Stimulated activated CD4-positive, alpha-beta T cell treated with anti-CD3 and anti-CD28 coated beads, TNF-alpha, amount 100 ng/mL, for 1 hour (primary cell): ENCODE data around the gene SIX4.
"Not testable (repeated sequence)": the region's sequence is repeated elsewhere in the genome, so short reads cannot be mapped to it uniquely, and the experiment has no call there.

Experiments used
- DNase-seq, 3 donors: peaks; one replicate each; pipeline ENCODE4 v3.0.0-alpha.2; 2020; ENCODE audit warnings: low read depth in 3 of 3, low spot score in 1 of 3

Gene SIX4

GRCh38 chr14:60723907-60724618, at the start of gene SIX4:
TSS of gene SIX4 (minus strand) at chr14:60724351. CDS start at chr14:60724074, 277 bp downstream.
- no peak for DNase-seq

GRCh38 chr14:60773558-60773957, 49.4 kb upstream of the SIX4 start:
- DNase-seq: no peak

- DNase-seq: no peak
Observed at GRCh38 chr14:60771117-60771516, 47.0 kb upstream of the SIX4 start.

- no peak for DNase-seq
Observed at GRCh38 chr14:60768602-60769001, 44.5 kb upstream of the SIX4 start.

- no peak for DNase-seq
Observed at GRCh38 chr14:60760644-60761364, 36.7 kb upstream of the SIX4 start.

- no peak for DNase-seq
Observed at GRCh38 chr14:60760209-60760608, 36.1 kb upstream of the SIX4 start.

GRCh38 chr14:60758885-60759284, 34.7 kb upstream of the SIX4 start:
- no peak for DNase-seq

GRCh38 chr14:60757567-60758002, 33.4 kb upstream of the SIX4 start:
- DNase-seq: no peak

GRCh38 chr14:60756847-60757246, 32.7 kb upstream of the SIX4 start:
- DNase-seq: no peak

GRCh38 chr14:60753264-60754119, 29.3 kb upstream of the SIX4 start:
- DNase-seq: peak in 1 of 3 donors; percentile 10

GRCh38 chr14:60744566-60744965, 20.4 kb upstream of the SIX4 start:
- DNase-seq: no peak

GRCh38 chr14:60738843-60739508, 14.8 kb upstream of the SIX4 start:
- no peak for DNase-seq

- DNase-seq: no peak
Observed at GRCh38 chr14:60736494-60736893, 12.3 kb upstream of the SIX4 start.

- DNase-seq: no peak
Observed at GRCh38 chr14:60735416-60735815, 11.3 kb upstream of the SIX4 start.

- peak; percentile 30 to 77 (median 51) for DNase-seq
Observed at GRCh38 chr14:60734465-60735242, 10.5 kb upstream of the SIX4 start, which contains the start of gene MNAT1. TSS of gene MNAT1 (plus strand) at chr14:60734761. CDS start at chr14:60734863, 102 bp downstream.

GRCh38 chr14:60732840-60733483, 8.8 kb upstream of the SIX4 start:
- no peak for DNase-seq

- not testable (repeated sequence) for DNase-seq
Observed at GRCh38 chr14:60731291-60731690, 7.1 kb upstream of the SIX4 start.

GRCh38 chr14:60723116-60723906, 840 bp downstream of the SIX4 start:
- DNase-seq: peak in 1 of 3 donors; percentile 14
